Activated T-helper 1 cell treated with anti-CD3 and anti-CD28 coated beads, Interleukin-2, amount 50 U/mL, for 16 hours (primary cell): ENCODE measurements around the gene GLDN.
"Not testable (repeated sequence)": the region's sequence is repeated elsewhere in the genome, so short reads cannot be mapped to it uniquely, and the experiment has no call there.

ENCODE experiments used
- DNase-seq, 2 donors: peaks; one replicate each; pipeline ENCODE4 v3.0.0-alpha.2; 2020; ENCODE audit warnings: low read depth in 1 of 2, low spot score in 1 of 2

Gene GLDN

DNA sequence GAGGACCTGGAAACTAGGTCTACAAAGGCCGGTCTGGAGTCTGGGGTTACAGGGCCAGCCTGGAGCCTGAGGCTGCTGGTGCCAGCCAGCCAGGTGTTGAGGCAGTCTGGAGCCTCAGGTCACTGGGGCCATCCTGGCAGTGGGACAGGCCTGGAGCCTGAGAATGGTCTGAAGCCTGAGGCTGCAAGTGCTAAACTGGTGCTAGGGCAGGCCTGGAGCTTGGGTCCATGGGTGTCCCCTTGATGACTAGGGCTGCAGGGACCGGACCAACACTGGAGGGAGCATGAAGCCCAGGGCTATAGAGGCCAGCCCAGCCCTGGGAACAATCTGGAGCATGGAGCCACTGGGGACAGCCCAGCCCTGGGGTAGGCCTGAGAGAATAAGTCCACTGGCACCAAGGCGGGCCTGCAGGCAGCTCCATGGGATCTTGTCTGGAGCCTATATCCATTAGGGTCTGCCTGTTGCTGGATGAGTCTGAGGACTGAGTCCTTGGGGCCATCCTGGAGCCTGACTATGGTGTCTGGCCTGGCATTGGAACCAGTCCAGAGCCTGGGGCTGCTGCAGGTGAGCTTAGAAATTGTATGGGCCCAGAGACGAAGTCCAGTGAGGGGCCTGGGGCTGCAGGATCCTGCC, 101.9 kb downstream of the GLDN start:
- no peak for DNase-seq

DNA sequence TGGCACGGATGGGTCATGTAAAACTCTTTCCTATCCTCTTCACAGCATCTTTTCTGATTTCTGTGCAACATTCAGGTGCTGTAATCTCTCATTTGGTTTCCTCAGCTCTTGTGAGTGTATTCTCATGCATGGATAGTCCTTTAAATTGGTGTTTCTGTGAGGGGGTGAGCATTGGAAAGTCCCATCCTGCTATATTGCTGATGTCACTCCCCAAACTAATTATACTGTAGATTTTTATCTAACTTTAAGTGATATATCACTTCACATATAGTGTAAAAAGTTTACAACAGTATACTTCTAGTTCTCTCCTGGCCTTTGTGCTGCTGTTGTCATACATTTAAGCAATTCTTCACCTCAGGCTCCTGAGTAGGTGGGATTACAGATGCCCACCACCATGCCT, 102.7 kb downstream of the GLDN start:
- no peak for DNase-seq

DNA sequence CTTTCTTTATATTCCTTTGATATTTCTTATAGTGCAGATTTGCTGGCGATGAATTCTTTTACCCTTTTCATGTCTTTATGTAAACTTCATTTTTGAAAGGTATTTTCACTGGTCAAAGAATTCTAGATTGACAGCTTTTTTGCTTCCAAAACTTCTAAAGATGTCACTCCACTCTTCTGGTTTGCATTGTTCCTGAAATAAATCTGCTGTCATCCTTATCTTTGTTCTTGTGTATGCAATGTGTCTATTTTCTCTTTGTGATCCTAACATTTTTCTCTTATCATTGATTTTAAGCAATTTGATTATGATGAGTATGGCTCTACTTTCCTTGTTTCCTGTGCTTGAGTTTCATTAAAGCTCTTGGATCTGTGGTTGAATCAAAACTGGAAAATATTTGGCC, 103.4 kb downstream of the GLDN start:
- no peak for DNase-seq

DNA sequence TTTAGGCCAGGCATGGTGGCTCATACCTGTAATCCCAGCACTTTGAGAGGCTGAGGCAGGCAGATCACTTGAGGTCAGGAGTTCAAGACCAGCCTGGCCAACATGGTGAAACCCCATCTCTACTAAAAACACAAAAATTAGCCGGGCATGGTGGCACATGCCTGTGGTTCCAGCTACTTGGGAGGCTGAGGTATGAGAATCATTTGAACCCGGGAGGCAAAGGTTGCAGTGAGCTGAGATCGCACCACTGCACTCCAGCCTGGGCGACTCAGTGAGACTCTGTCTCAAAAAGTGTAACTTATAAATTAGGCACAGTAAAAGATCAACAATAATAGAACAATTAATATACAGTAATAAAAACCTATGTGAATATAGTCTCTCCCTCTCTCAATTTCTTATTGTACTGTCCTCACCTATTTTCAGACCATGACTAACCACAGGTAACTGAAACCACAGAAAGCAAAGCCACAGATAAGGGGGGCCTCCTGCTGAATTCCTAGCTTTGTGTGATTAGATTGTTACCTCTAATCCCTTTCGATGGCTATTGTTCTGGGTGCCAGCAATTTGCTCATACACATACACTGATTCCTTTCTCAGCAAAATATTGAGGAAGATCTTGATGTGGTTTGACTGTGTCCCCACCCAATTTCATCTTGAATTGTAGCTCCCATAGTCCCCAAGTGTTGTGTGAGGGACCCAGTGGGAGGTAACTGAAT, 104.7 kb downstream of the GLDN start:
- not testable (repeated sequence) for DNase-seq

DNA sequence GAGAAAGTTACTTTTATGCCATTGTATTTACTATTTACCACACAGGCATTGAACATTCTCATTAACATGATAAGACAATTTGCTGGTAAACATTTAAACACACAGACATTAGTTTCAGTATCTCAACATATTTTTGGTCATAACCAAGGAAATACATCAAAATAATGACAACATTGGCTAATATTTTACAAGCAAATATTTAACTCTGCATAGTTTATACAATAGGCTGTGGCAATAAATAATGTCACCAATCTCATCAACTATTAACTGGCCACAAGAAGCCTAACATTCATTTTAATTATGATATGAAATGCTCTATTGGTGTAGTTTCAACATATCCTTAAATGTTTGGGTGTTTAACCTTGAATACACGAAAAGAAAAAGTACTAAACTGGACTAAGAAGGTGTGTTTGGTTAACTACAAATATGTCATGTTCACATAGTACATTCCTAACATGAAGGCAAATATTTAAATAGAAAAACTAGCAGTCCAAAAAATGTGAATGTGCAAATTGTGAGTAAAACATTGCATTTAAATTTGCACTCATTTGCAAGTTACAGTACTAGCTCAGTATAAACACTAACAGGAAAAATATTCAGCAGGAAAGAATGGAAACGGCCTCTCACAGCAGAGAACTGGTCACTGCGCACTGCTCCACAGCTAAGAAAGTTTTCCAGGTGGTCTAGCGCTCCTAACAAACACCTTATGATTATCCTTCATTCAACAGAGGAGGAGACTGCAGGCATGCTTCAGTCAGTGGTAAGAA, 106.6 kb downstream of the GLDN start:
- no peak for DNase-seq

DNA sequence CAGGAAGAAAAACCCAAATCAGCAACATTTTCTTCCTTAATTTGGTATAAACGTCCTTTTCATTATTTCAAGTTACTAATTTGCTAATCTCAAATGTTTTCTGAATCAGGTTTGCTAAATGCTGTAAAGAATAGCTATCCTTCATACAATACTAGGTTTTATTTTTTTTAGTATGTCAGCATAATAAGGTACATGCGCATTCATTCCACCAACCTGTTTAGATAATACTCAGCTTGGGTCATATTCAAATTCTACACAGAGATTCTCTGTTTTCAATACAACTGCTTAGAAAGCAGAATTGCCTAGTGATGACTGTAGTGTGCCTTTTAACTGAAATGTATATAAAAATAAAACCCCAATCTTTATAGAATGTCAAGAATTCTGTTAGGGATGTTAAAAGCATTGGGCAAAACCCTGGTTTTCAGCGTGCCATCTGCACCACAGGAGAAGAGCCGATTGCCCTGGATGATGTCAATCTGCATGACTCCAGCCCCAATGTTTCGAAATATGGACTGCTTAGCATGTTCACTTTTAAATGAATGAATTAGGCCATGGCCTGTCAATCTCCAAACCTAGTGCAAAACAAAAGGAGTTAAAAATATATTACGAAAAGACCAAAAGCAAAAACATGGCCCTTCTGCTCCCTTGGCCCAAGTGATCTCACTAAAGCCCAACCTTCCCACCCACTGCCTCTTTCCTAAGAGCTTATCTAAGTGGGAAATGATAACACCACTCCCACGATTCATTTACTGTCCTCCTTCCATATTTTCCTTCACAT, 107.4 kb downstream of the GLDN start:
- DNase-seq = no peak

DNA sequence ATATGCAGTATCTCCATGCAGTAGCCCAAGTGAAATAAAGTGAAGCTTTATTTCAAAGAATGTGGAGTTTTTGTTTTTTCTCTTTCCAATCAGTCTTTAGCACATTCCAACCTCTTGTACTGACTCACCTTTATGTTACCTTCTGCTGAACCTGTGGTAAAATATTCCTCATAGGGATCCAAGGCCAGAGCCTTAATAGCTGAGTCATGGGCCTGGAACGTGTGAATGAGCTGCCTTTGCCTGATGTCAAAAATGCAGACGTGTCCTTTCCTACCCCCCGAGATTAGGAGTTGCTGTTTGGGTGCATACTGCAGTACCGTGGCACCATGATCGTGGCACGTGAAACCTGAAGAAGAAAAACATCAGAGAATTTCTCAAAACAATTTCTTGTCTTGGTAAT, 108.5 kb downstream of the GLDN start:
- DNase-seq = no peak
